Measurements from ENCODE around the gene PRUNE2.
A peak's percentile ranks its signal among the peaks of the same experiment; 100 is the strongest.
"Not testable (repeated sequence)": the region's sequence is repeated elsewhere in the genome, so short reads cannot be mapped to it uniquely, and the experiment has no call there.

Gene PRUNE2

GRCh38 chr9:76873056-76873792, 32.7 kb downstream of the PRUNE2 start:
- no peak for DNase-seq (ENCODE audit: extremely low read depth in 1 of 2, low read depth in 1 of 2)

GRCh38 chr9:76868897-76869296, 37.0 kb downstream of the PRUNE2 start:
- no peak for DNase-seq (ENCODE audit: extremely low read depth in 1 of 2, low read depth in 1 of 2)

- no peak for DNase-seq (ENCODE audit: extremely low read depth in 1 of 2, low read depth in 1 of 2)
These were observed 39.2 kb downstream of the PRUNE2 start for GRCh38 chr9:76866689-76867088.

- DNase-seq (ENCODE audit: extremely low read depth in 1 of 2, low read depth in 1 of 2), result no peak
These were observed 42.1 kb downstream of the PRUNE2 start for GRCh38 chr9:76863832-76864231.

- no peak for DNase-seq (ENCODE audit: extremely low read depth in 1 of 2, low read depth in 1 of 2)
These were observed 46.1 kb downstream of the PRUNE2 start for GRCh38 chr9:76859860-76860259.

- not testable (repeated sequence) for DNase-seq (ENCODE audit: extremely low read depth in 1 of 2, low read depth in 1 of 2)
These were observed 47.7 kb downstream of the PRUNE2 start for GRCh38 chr9:76858248-76858647.

GRCh38 chr9:76856016-76856415, 49.9 kb downstream of the PRUNE2 start:
- DNase-seq (ENCODE audit: extremely low read depth in 1 of 2, low read depth in 1 of 2), result no peak

- DNase-seq (ENCODE audit: extremely low read depth in 1 of 2, low read depth in 1 of 2), result no peak
These were observed 50.9 kb downstream of the PRUNE2 start for GRCh38 chr9:76855015-76855414.

GRCh38 chr9:76852026-76852425, 53.9 kb downstream of the PRUNE2 start:
- DNase-seq (ENCODE audit: extremely low read depth in 1 of 2, low read depth in 1 of 2), result no peak

GRCh38 chr9:76846297-76846696, 59.6 kb downstream of the PRUNE2 start:
- no peak for DNase-seq (ENCODE audit: extremely low read depth in 1 of 2, low read depth in 1 of 2)

- DNase-seq (ENCODE audit: extremely low read depth in 1 of 2, low read depth in 1 of 2), result no peak
These were observed 60.7 kb downstream of the PRUNE2 start for GRCh38 chr9:76845254-76845653.

GRCh38 chr9:76835571-76836283, 70.2 kb downstream of the PRUNE2 start:
- DNase-seq (ENCODE audit: extremely low read depth in 1 of 2, low read depth in 1 of 2), result no peak

GRCh38 chr9:76828447-76828846, 77.5 kb downstream of the PRUNE2 start:
- no peak for DNase-seq (ENCODE audit: extremely low read depth in 1 of 2, low read depth in 1 of 2)

GRCh38 chr9:76827296-76828080, 78.4 kb downstream of the PRUNE2 start:
- no peak for DNase-seq (ENCODE audit: extremely low read depth in 1 of 2, low read depth in 1 of 2)

GRCh38 chr9:76820431-76820830, 85.5 kb downstream of the PRUNE2 start:
- DNase-seq (ENCODE audit: extremely low read depth in 1 of 2, low read depth in 1 of 2), result no peak

GRCh38 chr9:76818271-76818670, 87.6 kb downstream of the PRUNE2 start:
- peak in 1 of 2 donors; percentile 0 for DNase-seq (ENCODE audit: extremely low read depth in 1 of 2, low read depth in 1 of 2)

- no peak for DNase-seq (ENCODE audit: extremely low read depth in 1 of 2, low read depth in 1 of 2)
These were observed 88.4 kb downstream of the PRUNE2 start for GRCh38 chr9:76817489-76817888.

GRCh38 chr9:76812591-76812990, 93.3 kb downstream of the PRUNE2 start:
- DNase-seq (ENCODE audit: extremely low read depth in 1 of 2, low read depth in 1 of 2), result no peak

GRCh38 chr9:76810377-76810957, 95.4 kb downstream of the PRUNE2 start:
- no peak for DNase-seq (ENCODE audit: extremely low read depth in 1 of 2, low read depth in 1 of 2)

- no peak for DNase-seq (ENCODE audit: extremely low read depth in 1 of 2, low read depth in 1 of 2)
These were observed 97.3 kb downstream of the PRUNE2 start for GRCh38 chr9:76808636-76809035.

- no peak for DNase-seq (ENCODE audit: extremely low read depth in 1 of 2, low read depth in 1 of 2)
These were observed 102.2 kb downstream of the PRUNE2 start for GRCh38 chr9:76803762-76804161.
